ENCODE data around the gene TFDP1. TPM values are rescaled to one million over a fixed set of nuclear protein-coding genes. Genes with fewer than 3 reads are reported as not detected.

Gene TFDP1
- total RNA-seq, 2 donors from 2014 or later: 74.8 to 76.1 TPM

- Mint-ChIP-seq H3K9me3 (peaks cover 33% of the 10 kb centered on the region), H3K4me1 (no peaks in the 10 kb centered on the region), H3K27ac (no peak overlapping the region), H3K4me3 (no peak overlapping the region), H3K27me3 (ENCODE audit: insufficient read depth) (peaks cover 6% of the 10 kb centered on the region), H3K36me3 (ENCODE audit: low read depth) (peaks cover 45% of the 10 kb centered on the region)
- Histone ChIP-seq H3K9ac (ENCODE audit: extremely low read depth, low read length, poor library complexity, severe bottlenecking) (no peak overlapping the region), H3K4me3 (ENCODE audit: low read length) (no peak overlapping the region), H3K27me3 (ENCODE audit: control insufficient read depth, insufficient read depth, low read length, poor library complexity, severe bottlenecking) (no peaks in the 10 kb centered on the region), H3K9me3 (ENCODE audit: control insufficient read depth, low read length) (peaks cover 36% of the 10 kb centered on the region), H3K36me3 (ENCODE audit: control insufficient read depth, insufficient read depth, low read length) (peaks cover 19% of the 10 kb centered on the region), H3K27ac (ENCODE audit: low read depth, low read length) (no peak overlapping the region), H3K4me1 (ENCODE audit: control insufficient read depth, insufficient read depth, low read length) (no peaks in the 10 kb centered on the region)
- DNase-seq: no peak
- no peak for TF ChIP-seq CTCF (conservative IDR thresholded peaks at IDR 0.05)
- WGBS, 2 experiments (ENCODE audit: insufficient coverage in 1 of 2, insufficient read length in 1 of 2): 94 to 96% methylated on average over 4 to 10 of the region's 10 CpGs
Observed at GRCh38 chr13:113646921-113647340, 62.4 kb downstream of the TFDP1 start.

- H3K27me3 ChIP-seq (ENCODE audit: control insufficient read depth, insufficient read depth, low read length, poor library complexity, severe bottlenecking): no peaks in the 10 kb centered on the region
- Mint-ChIP-seq H3K4me1 (no peaks in the 10 kb centered on the region), H3K36me3 (ENCODE audit: low read depth) (peaks cover 39% of the 10 kb centered on the region), H3K4me3 (no peak overlapping the region), H3K27ac (no peak overlapping the region), H3K27me3 (ENCODE audit: insufficient read depth) (peaks cover 6% of the 10 kb centered on the region), H3K9me3 (peaks cover 26% of the 10 kb centered on the region)
- peaks cover 29% of the 10 kb centered on the region for H3K9me3 ChIP-seq (ENCODE audit: control insufficient read depth, low read length)
- peak; percentile 42 for DNase-seq
- H3K36me3 ChIP-seq (ENCODE audit: control insufficient read depth, insufficient read depth, low read length): peaks cover 12% of the 10 kb centered on the region
- H3K27ac ChIP-seq (ENCODE audit: low read depth, low read length): no peak overlapping the region
- TF ChIP-seq CTCF (conservative IDR thresholded peaks at IDR 0.05): no peak
- H3K4me1 ChIP-seq (ENCODE audit: control insufficient read depth, insufficient read depth, low read length): no peaks in the 10 kb centered on the region
- H3K4me3 ChIP-seq (ENCODE audit: low read length): no peak overlapping the region
- 93 to 94% methylated on average over 30 to 42 of the region's 42 CpGs for WGBS, 2 experiments (ENCODE audit: insufficient coverage in 1 of 2, insufficient read length in 1 of 2)
- no peak overlapping the region for H3K9ac ChIP-seq (ENCODE audit: extremely low read depth, low read length, poor library complexity, severe bottlenecking)
Observed at GRCh38 chr13:113647351-113648215, 63.0 kb downstream of the TFDP1 start.

- 92 to 96% methylated on average over 11 to 13 of the region's 13 CpGs for WGBS, 2 experiments (ENCODE audit: insufficient coverage in 1 of 2, insufficient read length in 1 of 2)
- Histone ChIP-seq H3K27ac (ENCODE audit: low read depth, low read length) (no peak overlapping the region), H3K27me3 (ENCODE audit: control insufficient read depth, insufficient read depth, low read length, poor library complexity, severe bottlenecking) (no peaks in the 10 kb centered on the region), H3K4me3 (ENCODE audit: low read length) (no peak overlapping the region), H3K9ac (ENCODE audit: extremely low read depth, low read length, poor library complexity, severe bottlenecking) (no peak overlapping the region), H3K4me1 (ENCODE audit: control insufficient read depth, insufficient read depth, low read length) (no peaks in the 10 kb centered on the region), H3K9me3 (ENCODE audit: control insufficient read depth, low read length) (peaks cover 23% of the 10 kb centered on the region), H3K36me3 (ENCODE audit: control insufficient read depth, insufficient read depth, low read length) (peaks cover 6% of the 10 kb centered on the region)
- peak; percentile 34 for DNase-seq
- Mint-ChIP-seq H3K9me3 (peaks cover 26% of the 10 kb centered on the region), H3K36me3 (ENCODE audit: low read depth) (peaks cover 34% of the 10 kb centered on the region), H3K4me1 (peaks cover under 1% of the 10 kb centered on the region), H3K4me3 (no peak overlapping the region), H3K27me3 (ENCODE audit: insufficient read depth) (peaks cover 6% of the 10 kb centered on the region), H3K27ac (no peak overlapping the region)
- TF ChIP-seq CTCF (conservative IDR thresholded peaks at IDR 0.05): no peak
Observed at GRCh38 chr13:113648216-113648610, 63.7 kb downstream of the TFDP1 start.
